Measurements from ENCODE around the gene OR6C2.

- no peak for TF ChIP-seq POLR2A (IDR thresholded peaks at IDR 0.05)
- no peak for TF ChIP-seq CTCF (IDR thresholded peaks at IDR 0.05)
These were observed 24.0 kb downstream of the OR6C2 start for GRCh38 chr12:55467836-55468235.
